ENCODE data around the gene PGAM4.

The PGAM4 gene

GRCh38 chrX:77969538-77969937 lies at the start of gene PGAM4:
Gene PGAM4 (minus strand): TSS chrX:77969638. CDS start chrX:77969638, 0 bp downstream.
- TF ChIP-seq CTCF (conservative IDR thresholded peaks at IDR 0.05) (no peak), ZFX (IDR thresholded peaks at IDR 0.05) (no peak)
- no peak within 1 kb of the TSS for H3K27ac ChIP-seq

DNA sequence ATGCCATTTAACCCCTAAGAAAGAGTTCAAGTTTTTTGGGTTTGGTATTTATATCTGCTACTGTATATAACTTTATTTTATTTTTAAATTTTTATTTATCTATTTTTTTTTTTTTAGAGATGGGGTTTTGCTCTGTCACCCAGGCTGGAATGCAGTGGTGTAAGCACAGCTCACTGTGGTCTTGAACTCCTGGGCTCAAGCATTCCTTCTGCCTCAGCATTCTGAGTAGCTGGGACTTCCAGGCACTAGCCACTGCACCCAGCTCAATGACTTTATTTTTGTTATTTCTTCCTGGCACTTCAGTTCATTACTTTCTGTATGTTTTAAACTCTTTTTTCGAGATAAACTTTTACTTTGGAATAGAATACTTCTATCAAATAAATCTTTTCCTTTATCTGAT lies 42.4 kb upstream of the PGAM4 start:
- no peak for TF ChIP-seq ZFX (IDR thresholded peaks at IDR 0.05)
- H3K27ac ChIP-seq, result no peak overlapping the region

DNA sequence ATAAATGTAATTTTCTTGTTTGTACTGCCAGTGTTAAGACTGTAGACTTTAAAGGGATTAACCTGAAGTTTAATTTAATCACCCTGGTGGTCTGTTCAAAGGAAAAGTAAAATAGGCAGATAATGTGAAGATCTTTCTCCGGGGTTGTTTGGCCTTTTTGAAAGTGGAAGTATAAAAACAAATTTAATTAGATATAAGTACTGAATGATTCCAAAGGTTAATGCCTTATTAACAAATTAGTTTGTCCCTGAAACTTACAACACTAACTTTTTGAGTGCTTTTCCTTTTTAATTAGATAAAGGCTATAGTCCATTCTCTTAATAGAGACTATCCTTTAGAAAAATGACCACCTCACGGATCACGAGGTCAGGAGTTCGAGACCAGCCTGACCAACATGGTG lies 10.4 kb upstream of the PGAM4 start:
- H3K27ac ChIP-seq, result no peak overlapping the region
- TF ChIP-seq ZFX (IDR thresholded peaks at IDR 0.05) (no peak), CTCF (conservative IDR thresholded peaks at IDR 0.05) (no peak)

GRCh38 chrX:77977518-77977917 lies 8.1 kb upstream of the PGAM4 start:
- no peak for TF ChIP-seq CTCF (conservative IDR thresholded peaks at IDR 0.05)
- TF ChIP-seq ZFX (IDR thresholded peaks at IDR 0.05), result no peak
- no peak overlapping the region for H3K27ac ChIP-seq

GRCh38 chrX:77977095-77977494 lies 7.7 kb upstream of the PGAM4 start:
- no peak for TF ChIP-seq ZFX (IDR thresholded peaks at IDR 0.05)
- no peak for TF ChIP-seq CTCF (conservative IDR thresholded peaks at IDR 0.05)
- no peak overlapping the region for H3K27ac ChIP-seq

DNA sequence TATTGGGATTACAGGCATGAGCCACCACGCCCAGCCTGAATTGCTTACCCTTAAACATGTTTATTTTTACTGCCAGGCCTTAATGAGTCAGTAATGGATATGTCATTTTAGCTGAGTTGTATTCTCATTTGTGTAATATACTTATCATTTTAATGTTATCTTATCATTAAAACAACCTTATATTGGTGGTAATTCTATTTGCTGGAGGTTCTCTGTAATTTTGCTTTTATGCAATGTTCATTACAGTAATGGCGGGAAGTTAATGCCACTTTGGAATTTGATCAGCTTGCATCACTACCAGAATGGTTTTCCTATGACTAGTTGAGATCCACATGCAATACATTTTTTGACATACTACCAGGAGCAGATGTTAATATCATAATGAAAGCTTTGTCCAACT lies 6.3 kb upstream of the PGAM4 start:
- no peak for TF ChIP-seq ZFX (IDR thresholded peaks at IDR 0.05)
- H3K27ac ChIP-seq, result no peak overlapping the region

- TF ChIP-seq CTCF (conservative IDR thresholded peaks at IDR 0.05) (no peak), ZFX (IDR thresholded peaks at IDR 0.05) (no peak)
- H3K27ac ChIP-seq, result no peak overlapping the region
Measured at GRCh38 chrX:77967631-77968030, 1.8 kb downstream of the PGAM4 start.

DNA sequence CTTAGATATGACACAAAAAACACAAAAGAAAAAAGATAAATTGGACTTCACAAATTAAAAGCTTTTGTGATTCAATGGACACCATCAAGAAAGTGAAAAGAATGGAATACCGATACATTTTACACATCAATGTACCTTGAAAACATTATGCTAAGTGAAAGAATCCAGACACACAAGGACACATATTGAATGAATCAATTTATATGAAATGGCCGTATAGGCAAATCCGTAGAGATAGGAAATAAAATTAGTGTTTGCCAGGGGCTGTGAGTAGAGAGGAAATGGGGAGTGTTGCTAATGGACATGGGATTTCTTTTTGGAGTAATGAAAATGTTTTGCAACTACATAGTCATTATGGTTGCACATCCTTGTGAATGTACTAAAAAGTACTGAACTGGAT lies 3.1 kb downstream of the PGAM4 start:
- no peak overlapping the region for H3K27ac ChIP-seq
- TF ChIP-seq CTCF (conservative IDR thresholded peaks at IDR 0.05) (no peak), ZFX (IDR thresholded peaks at IDR 0.05) (no peak)

All from C4-2B (cell line).